ENCODE results near the gene YIPF4. TPM values are rescaled to one million over a fixed set of nuclear protein-coding genes. Genes with fewer than 3 reads are reported as not detected.

YIPF4 gene
- total RNA-seq, 2 donors from 2014 or later: 13.0 to 18.1 TPM

GRCh38 chr2:32249731-32250236, 27.9 kb upstream of the YIPF4 start:
- 47% methylated on average over 2 of the region's 2 CpGs for WGBS
- H3K36me3 ChIP-seq: no peaks in the 10 kb centered on the region

GRCh38 chr2:32250290-32250689, 27.4 kb upstream of the YIPF4 start:
- intact Hi-C loops (cut with DNase I): no loop called here

More at GRCh38 chr2:32249731-32250236, 27.9 kb upstream of the YIPF4 start:
- H3K4me3 ChIP-seq: no peak overlapping the region
- no peak for DNase-seq (ENCODE audit: low spot score)
- H3K9me3 ChIP-seq: no peaks in the 10 kb centered on the region
- TF ChIP-seq POLR2A (IDR thresholded peaks at IDR 0.05) (no peak), CTCF (IDR thresholded peaks at IDR 0.05) (no peak), POLR2AphosphoS5 (IDR thresholded peaks at IDR 0.05) (no peak)
- H3K4me1 ChIP-seq (replicated peaks): peaks cover 4% of the 10 kb centered on the region
- H3K27me3 ChIP-seq (replicated peaks; ENCODE audit: insufficient read depth): no peaks in the 10 kb centered on the region
- intact Hi-C loops (cut with DNase I): no loop called here
- no peak overlapping the region for H3K27ac ChIP-seq

GRCh38 chr2:32258242-32258641, 19.5 kb upstream of the YIPF4 start:
- intact Hi-C loops (cut with DNase I): no loop called here
- Histone ChIP-seq H3K27ac (no peak overlapping the region), H3K4me1 (replicated peaks) (no peaks in the 10 kb centered on the region), H3K27me3 (replicated peaks; ENCODE audit: insufficient read depth) (no peaks in the 10 kb centered on the region), H3K36me3 (no peaks in the 10 kb centered on the region), H3K4me3 (no peak overlapping the region), H3K9me3 (no peaks in the 10 kb centered on the region)
- TF ChIP-seq POLR2A (IDR thresholded peaks at IDR 0.05) (no peak), POLR2AphosphoS5 (IDR thresholded peaks at IDR 0.05) (no peak), CTCF (IDR thresholded peaks at IDR 0.05) (no peak)
- 89% methylated on average over 13 of the region's 13 CpGs for WGBS
- DNase-seq (ENCODE audit: low spot score): no peak

More at GRCh38 chr2:32250290-32250689, 27.4 kb upstream of the YIPF4 start:
- no peaks in the 10 kb centered on the region for H3K36me3 ChIP-seq
- H3K4me3 ChIP-seq: no peak overlapping the region
- H3K27me3 ChIP-seq (replicated peaks; ENCODE audit: insufficient read depth): no peaks in the 10 kb centered on the region
- H3K27ac ChIP-seq: no peak overlapping the region
- no peak for DNase-seq (ENCODE audit: low spot score)
- no peaks in the 10 kb centered on the region for H3K9me3 ChIP-seq
- H3K4me1 ChIP-seq (replicated peaks): peaks cover 4% of the 10 kb centered on the region
- WGBS: 81% methylated on average over 10 of the region's 10 CpGs
- TF ChIP-seq POLR2A (IDR thresholded peaks at IDR 0.05): no peak
- no peak for TF ChIP-seq POLR2AphosphoS5 (IDR thresholded peaks at IDR 0.05)
- no peak for TF ChIP-seq CTCF (IDR thresholded peaks at IDR 0.05)

GRCh38 chr2:32260376-32260775, 17.3 kb upstream of the YIPF4 start:
- H3K27me3 ChIP-seq (replicated peaks; ENCODE audit: insufficient read depth): no peaks in the 10 kb centered on the region
- WGBS: 77% methylated on average over 2 of the region's 2 CpGs
- no peak overlapping the region for H3K27ac ChIP-seq
- TF ChIP-seq POLR2A (IDR thresholded peaks at IDR 0.05) (no peak), CTCF (IDR thresholded peaks at IDR 0.05) (no peak), POLR2AphosphoS5 (IDR thresholded peaks at IDR 0.05) (no peak)
- DNase-seq (ENCODE audit: low spot score): no peak
- no peaks in the 10 kb centered on the region for H3K36me3 ChIP-seq
- H3K4me3 ChIP-seq: no peak overlapping the region
- H3K4me1 ChIP-seq (replicated peaks): no peaks in the 10 kb centered on the region
- H3K9me3 ChIP-seq: no peaks in the 10 kb centered on the region
- intact Hi-C loops (cut with DNase I): no loop called here

GRCh38 chr2:32262105-32262504, 15.6 kb upstream of the YIPF4 start:
- Histone ChIP-seq H3K4me3 (no peak overlapping the region), H3K27ac (no peak overlapping the region), H3K4me1 (replicated peaks) (no peaks in the 10 kb centered on the region), H3K27me3 (replicated peaks; ENCODE audit: insufficient read depth) (no peaks in the 10 kb centered on the region), H3K36me3 (no peaks in the 10 kb centered on the region), H3K9me3 (no peaks in the 10 kb centered on the region)
- 94% methylated on average over 3 of the region's 3 CpGs for WGBS
- DNase-seq (ENCODE audit: low spot score): no peak
- no peak for TF ChIP-seq CTCF (IDR thresholded peaks at IDR 0.05)
- intact Hi-C loops (cut with DNase I): no loop called here
